NT2/D1 (cell line): ENCODE data around the gene HPCA.

Experiments used
- DNase-seq: peaks from one replicate; pipeline ENCODE4 v3.0.0-alpha.2; 2011; ENCODE audit warnings: low read depth, low spot score
- H3K27me3 ChIP-seq: 2 replicates; pipeline ENCODE4 v1.6.0; 2011; ENCODE audit warnings: mild to moderate bottlenecking; ENCODE audit not compliant: insufficient read length, insufficient read depth
- H3K36me3 ChIP-seq: 2 replicates; pipeline ENCODE4 v1.6.1; 2011; ENCODE audit warnings: mild to moderate bottlenecking, low read length, mixed read lengths; ENCODE audit not compliant: insufficient read depth, insufficient read length
- H3K4me1 ChIP-seq: 2 replicates; pipeline ENCODE4 v1.5.1; 2011; ENCODE audit not compliant: insufficient read depth, insufficient read length
- H3K4me3 ChIP-seq: 2 replicates; pipeline ENCODE4 v1.5.1; 2011; ENCODE audit warnings: low read depth; ENCODE audit not compliant: insufficient read length
- H3K9ac ChIP-seq: 2 replicates; pipeline ENCODE4 v1.6.0; 2011; ENCODE audit warnings: low read depth; ENCODE audit not compliant: insufficient read length
- H3K9me3 ChIP-seq: 2 replicates; pipeline ENCODE4 v1.5.1; 2011; ENCODE audit warnings: mild to moderate bottlenecking, low read length; ENCODE audit not compliant: insufficient read depth
- SUZ12 ChIP-seq: IDR thresholded peaks from 2 replicates; pipeline ENCODE4 v1.6.1; 2011; ENCODE audit not compliant: insufficient read length, insufficient read depth; ENCODE audit errors: extremely low read depth
- YY1 ChIP-seq: IDR thresholded peaks from 2 replicates; pipeline ENCODE4 v1.6.1; 2011; ENCODE audit not compliant: insufficient read length, insufficient read depth
- ZNF274 ChIP-seq: IDR thresholded peaks from 2 replicates; pipeline ENCODE4 v1.6.1; 2011; ENCODE audit warnings: mild to moderate bottlenecking, low read depth, low read length

The HPCA gene

DNA sequence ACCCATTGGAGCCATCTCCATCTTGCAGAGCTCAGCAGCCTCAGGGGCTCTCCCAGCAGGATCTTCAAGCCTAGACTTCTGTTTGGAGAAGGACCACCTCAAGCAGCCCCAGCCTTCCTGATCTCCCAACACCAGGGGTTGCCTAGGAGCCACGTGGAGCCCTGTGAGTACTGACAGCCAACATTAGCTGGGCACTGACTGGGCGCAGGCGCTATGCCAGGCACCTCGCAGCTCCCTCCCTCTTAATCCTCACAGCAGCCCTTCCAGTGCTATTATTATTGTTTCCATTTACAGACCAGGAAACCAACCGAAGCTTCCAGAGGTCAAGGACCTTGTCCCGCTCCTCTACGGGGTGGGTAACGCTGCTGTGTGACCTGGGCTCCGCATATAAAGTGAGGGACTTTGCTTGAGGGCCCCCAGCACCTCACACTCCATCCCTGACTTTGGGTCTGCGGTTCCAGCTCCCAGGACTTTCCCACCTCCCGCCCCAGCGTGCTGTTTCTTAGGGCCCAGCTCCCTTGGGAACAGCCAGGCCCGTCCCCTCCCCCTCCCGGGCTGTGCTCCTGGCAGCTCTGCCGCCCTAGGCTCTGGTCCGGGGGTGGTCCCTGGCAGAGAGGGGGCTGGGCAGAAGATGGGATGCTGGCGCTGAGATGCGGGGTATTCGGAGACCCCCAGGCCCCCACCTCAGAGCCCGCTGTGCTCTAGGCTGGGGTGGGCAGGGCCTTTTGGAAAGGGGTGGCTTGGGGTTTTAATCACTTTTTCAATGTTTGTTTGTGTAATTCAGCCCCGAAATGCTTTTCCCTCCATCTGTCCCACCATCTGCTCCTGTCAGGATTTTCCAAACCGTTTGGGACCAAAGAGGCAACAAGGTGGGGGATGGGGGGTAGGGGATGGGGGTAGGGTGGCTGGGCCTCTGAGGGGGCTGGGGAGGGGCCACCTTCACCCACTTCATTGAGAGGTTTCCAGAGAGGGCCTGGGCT is 4.1 kb upstream of the HPCA start:
- Histone ChIP-seq H3K9ac (peak overlapping the region; percentile 6), H3K4me1 (peaks cover 33% of the 10 kb centered on the region), H3K27me3 (peaks cover 26% of the 10 kb centered on the region), H3K36me3 (no peaks in the 10 kb centered on the region), H3K9me3 (no peaks in the 10 kb centered on the region), H3K4me3 (no peak overlapping the region)
- no peak for DNase-seq
- TF ChIP-seq YY1: no peak
- no peak for TF ChIP-seq SUZ12
- no peak for TF ChIP-seq ZNF274

GRCh38 chr1:32883338-32884031 is 2.8 kb upstream of the HPCA start:
- Histone ChIP-seq H3K4me1 (peaks cover 26% of the 10 kb centered on the region), H3K27me3 (peaks cover 38% of the 10 kb centered on the region), H3K36me3 (no peaks in the 10 kb centered on the region), H3K4me3 (no peak overlapping the region), H3K9ac (no peak overlapping the region), H3K9me3 (no peaks in the 10 kb centered on the region)
- DNase-seq: no peak
- TF ChIP-seq ZNF274 (no peak), YY1 (no peak), SUZ12 (no peak)

GRCh38 chr1:32884032-32884372 is 2.3 kb upstream of the HPCA start:
- Histone ChIP-seq H3K4me1 (peaks cover 22% of the 10 kb centered on the region), H3K9ac (no peak overlapping the region), H3K36me3 (no peaks in the 10 kb centered on the region), H3K27me3 (peaks cover 42% of the 10 kb centered on the region), H3K4me3 (no peak overlapping the region), H3K9me3 (no peaks in the 10 kb centered on the region)
- DNase-seq: no peak
- TF ChIP-seq ZNF274: no peak
- TF ChIP-seq SUZ12: no peak
- TF ChIP-seq YY1: no peak

DNA sequence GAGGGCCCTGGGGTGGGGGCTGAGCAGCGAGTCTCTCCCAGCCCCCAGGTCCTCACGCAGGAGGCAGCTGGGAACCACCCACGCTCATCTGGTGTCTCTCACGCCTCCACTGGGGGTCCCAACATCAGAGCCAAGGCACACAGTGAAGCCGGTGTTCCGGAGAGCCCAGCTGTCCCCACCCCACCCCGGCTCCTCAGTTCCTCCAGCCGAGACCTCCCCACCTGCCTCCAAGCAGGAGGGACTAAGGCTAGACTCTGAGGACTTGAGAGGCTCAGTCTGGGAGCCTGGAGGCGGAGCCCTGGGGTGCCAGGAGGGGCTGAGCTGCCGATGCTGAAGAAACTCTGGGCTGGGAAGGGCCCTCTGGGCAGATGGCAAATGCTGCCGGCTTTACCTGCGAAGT is 1.6 kb upstream of the HPCA start:
- Histone ChIP-seq H3K9me3 (no peaks in the 10 kb centered on the region), H3K9ac (no peak overlapping the region), H3K36me3 (no peaks in the 10 kb centered on the region), H3K4me3 (no peak overlapping the region), H3K27me3 (peaks cover 42% of the 10 kb centered on the region), H3K4me1 (peaks cover 22% of the 10 kb centered on the region)
- TF ChIP-seq YY1 (no peak), ZNF274 (no peak), SUZ12 (no peak)
- no peak for DNase-seq

DNA sequence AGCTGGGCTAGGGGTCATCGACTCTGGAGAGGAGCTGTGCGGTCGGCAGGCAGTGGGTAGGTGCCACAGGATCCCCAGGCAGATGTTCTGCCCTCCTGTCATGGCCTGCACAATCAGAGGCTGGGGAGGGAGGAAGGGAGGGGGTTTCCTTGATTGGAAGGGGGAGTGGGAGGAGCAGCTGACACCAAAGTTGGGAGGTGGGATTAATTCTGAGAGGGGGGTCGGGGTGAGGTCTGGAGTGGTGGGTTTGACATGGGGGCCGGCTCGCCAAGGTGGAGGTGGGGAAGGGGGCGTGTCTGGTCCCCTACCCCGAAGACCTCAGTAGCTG is 651 bp upstream of the HPCA start:
- DNase-seq: no peak
- H3K27me3 ChIP-seq: peaks cover 42% of the 10 kb centered on the region
- no peak overlapping the region for H3K4me3 ChIP-seq

DNA sequence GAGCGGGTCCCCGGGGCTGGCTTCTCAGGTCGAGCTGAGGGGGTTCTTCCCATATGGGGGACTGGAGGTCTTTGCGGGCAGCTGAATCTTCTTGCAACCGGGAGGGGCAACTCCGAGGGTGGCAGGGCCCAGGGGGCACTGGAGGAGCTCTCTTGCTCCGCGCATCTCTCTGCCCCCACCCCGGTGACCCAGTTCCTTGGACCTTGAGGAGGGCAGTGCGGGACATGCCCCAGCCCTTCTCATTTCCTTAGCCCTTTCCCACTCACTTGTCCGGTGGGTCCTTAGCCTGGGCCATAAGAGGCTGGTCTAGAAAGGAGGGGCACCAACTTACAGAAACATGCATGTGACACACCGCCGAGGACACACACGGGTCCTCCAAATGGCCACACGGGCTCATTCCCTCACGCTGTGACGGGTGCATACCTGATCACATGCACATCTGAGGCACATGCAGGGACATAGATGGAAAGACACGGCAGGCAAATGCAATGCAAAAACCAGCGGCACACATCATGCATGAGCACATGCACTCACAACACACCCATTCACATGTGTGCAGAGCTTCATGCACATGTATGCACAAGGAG is 630 bp downstream of the HPCA start:
- no peak overlapping the region for H3K9ac ChIP-seq
- H3K36me3 ChIP-seq: no peaks in the 10 kb centered on the region
- 0 out of 2 replicates have a peak, but pooled peaks cover under 1% of the 10 kb centered on the region for H3K9me3 ChIP-seq
- peaks cover 21% of the 10 kb centered on the region for H3K4me1 ChIP-seq
- no peak for TF ChIP-seq YY1
- TF ChIP-seq ZNF274: no peak
- no peak for TF ChIP-seq SUZ12
- peaks cover 45% of the 10 kb centered on the region for H3K27me3 ChIP-seq
- H3K4me3 ChIP-seq: no peak overlapping the region
- DNase-seq: no peak

More for the DNA sequence above, 651 bp upstream of the HPCA start:
- TF ChIP-seq SUZ12 (no peak), YY1 (no peak), ZNF274 (no peak)
- peak overlapping the region; percentile 7 for H3K9ac ChIP-seq
- H3K9me3 ChIP-seq: no peaks in the 10 kb centered on the region
- peaks cover 22% of the 10 kb centered on the region for H3K4me1 ChIP-seq
- no peaks in the 10 kb centered on the region for H3K36me3 ChIP-seq

- H3K4me1 ChIP-seq: peaks cover 20% of the 10 kb centered on the region
- no peak overlapping the region for H3K9ac ChIP-seq
- H3K27me3 ChIP-seq: peaks cover 52% of the 10 kb centered on the region
- TF ChIP-seq YY1: no peak
- TF ChIP-seq SUZ12: no peak
- TF ChIP-seq ZNF274: no peak
- no peaks in the 10 kb centered on the region for H3K36me3 ChIP-seq
- DNase-seq: no peak
- peaks cover 7% of the 10 kb centered on the region; the same call in 1 of the 2 replicates for H3K9me3 ChIP-seq
- H3K4me3 ChIP-seq: no peak overlapping the region
Observed at GRCh38 chr1:32887623-32888022, 1.3 kb downstream of the HPCA start.
